Kidney (tissue), 14 donors: ENCODE data around the gene MOGAT3. TPM values are rescaled to one million over a fixed set of nuclear protein-coding genes. Genes with fewer than 3 reads are reported as not detected.

ENCODE experiments used
- DNase-seq, 5 donors: peaks; one replicate each; pipeline ENCODE4 v3.0.0-alpha.2; 2013 to 2020
- FAIRE-seq: peaks from 2 replicates; lab custom pipeline; 2012; peaks lifted over from hg19 to GRCh38; lab: Jason Lieb, UNC
- H3K27ac ChIP-seq, 2 donors: one replicate each; pipeline ENCODE4 v1.7.0; 2013; ENCODE audit warnings: low read depth in 2 of 2, low read length in 2 of 2, inconsistent platforms in 1 of 2
- H3K27me3 ChIP-seq: one replicate; pipeline ENCODE4 v1.7.1; 2013; ENCODE audit warnings: low read length, inconsistent platforms; ENCODE audit not compliant: control insufficient read depth, insufficient read depth
- H3K36me3 ChIP-seq, 3 donors: one replicate each; pipeline versions ENCODE4 v1.7.0 to v1.7.1; 2013; ENCODE audit warnings: low read length in 3 of 3, control low read depth in 1 of 3, inconsistent platforms in 1 of 3; ENCODE audit not compliant: insufficient read depth in 3 of 3, control insufficient read depth in 2 of 3
- H3K4me1 ChIP-seq, 3 donors: one replicate each; pipeline versions ENCODE4 v1.7.0 to v1.7.1; 2013; ENCODE audit warnings: low read length in 3 of 3, inconsistent platforms in 1 of 3, low read depth in 1 of 3; ENCODE audit not compliant: control insufficient read depth in 2 of 3, insufficient read depth in 2 of 3
- H3K4me3 ChIP-seq, 3 donors: one replicate each; pipeline versions ENCODE4 v1.7.0 to v1.8.1; 2013; ENCODE audit warnings: low read length in 3 of 3, control low read depth in 1 of 3, inconsistent platforms in 1 of 3
- H3K9ac ChIP-seq, 3 donors: one replicate each; pipeline versions ENCODE4 v1.7.0 to v1.7.1; 2013; ENCODE audit warnings: low read length in 3 of 3, control low read depth in 1 of 3, inconsistent platforms in 1 of 3
- H3K9me3 ChIP-seq, 3 donors: one replicate each; pipeline versions ENCODE4 v1.7.0 to v1.7.1; 2013; ENCODE audit warnings: low read length in 3 of 3, control low read depth in 1 of 3, inconsistent platforms in 1 of 3; ENCODE audit not compliant: control insufficient read depth in 2 of 3, insufficient read depth in 1 of 3
- intact Hi-C: fragments of 100-400 bp; cut with DNase I; formaldehyde crosslinking; loops from one replicate; pipeline ENCODE4 v1.11.1; 2022
- polyA plus RNA-seq: library from polyadenylated mRNA; stranded (reverse); fragments of 350-450 nt; fragmentation: Illumina TruSeq; extraction: RNeasy Lipid Tissue Mini Kit (QIAGEN cat#74804); gene quantifications from one replicate; pipeline ENCODE4 v1.2.3, GENCODE V29; 2014; ENCODE audit warnings: low read depth, low replicate concordance; ENCODE audit not compliant: insufficient read depth
- total RNA-seq: library from RNA; stranded (reverse); fragmentation: NEBNext Ultra II Directional; extraction: Animal tissue kit (Norgen Biotek cat#: 25700); gene quantifications from one replicate; pipeline ENCODE4 v1.2.1, GENCODE V29; 2021
- TF ChIP-seq, protein P1 (sequence below): IDR thresholded peaks from 3 replicates; pipeline ENCODE4 v1.5.1; 2012; ENCODE audit warnings: mild to moderate bottlenecking, moderate library complexity, borderline replicate concordance; ENCODE audit not compliant: insufficient read depth; ENCODE audit errors: extremely low read depth
- donor health status: control.
- donor health status: control.
- donor health status: control.
- donor health status: control.
- donor health status: control.
- donor health status: DM: yes; HTN: yes; CAD: no.
- donor health status: Normal renal cell carcinoma (clear cell type).

The MOGAT3 gene
- total and polyA plus RNA-seq, 2 donors from 2014 or later = 0.25 to 0.37 TPM

DNA sequence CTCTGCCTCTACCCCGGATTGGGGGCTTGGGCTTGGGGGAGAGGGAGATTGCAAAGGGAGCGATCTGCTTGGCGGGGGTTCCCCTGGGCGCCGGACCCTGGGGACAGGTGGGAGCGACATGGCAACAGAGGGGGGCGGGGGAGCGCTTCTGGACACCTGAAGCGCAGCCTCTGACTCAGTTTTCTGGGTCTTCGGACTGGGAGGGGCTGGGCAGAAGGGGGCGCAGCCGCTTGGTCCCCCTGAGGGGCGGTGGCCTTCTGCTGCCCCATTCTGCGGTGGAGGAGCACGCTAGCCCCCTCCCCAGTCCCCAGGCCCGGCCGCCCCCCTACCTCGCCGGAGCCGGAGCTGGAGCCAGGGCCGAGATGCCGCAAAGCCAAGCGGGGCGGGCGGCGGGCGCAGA, 21.1 kb downstream of the MOGAT3 start:
- Histone ChIP-seq H3K4me3 (no peak overlapping the region), H3K27ac (no peak overlapping the region), H3K27me3 (peaks cover 36% of the 10 kb centered on the region), H3K4me1 (no peaks in the 10 kb centered on the region), H3K9me3 (no peaks in the 10 kb centered on the region), H3K36me3 (no peaks in the 10 kb centered on the region), H3K9ac (no peak overlapping the region)
- TF ChIP-seq, protein P1, sequence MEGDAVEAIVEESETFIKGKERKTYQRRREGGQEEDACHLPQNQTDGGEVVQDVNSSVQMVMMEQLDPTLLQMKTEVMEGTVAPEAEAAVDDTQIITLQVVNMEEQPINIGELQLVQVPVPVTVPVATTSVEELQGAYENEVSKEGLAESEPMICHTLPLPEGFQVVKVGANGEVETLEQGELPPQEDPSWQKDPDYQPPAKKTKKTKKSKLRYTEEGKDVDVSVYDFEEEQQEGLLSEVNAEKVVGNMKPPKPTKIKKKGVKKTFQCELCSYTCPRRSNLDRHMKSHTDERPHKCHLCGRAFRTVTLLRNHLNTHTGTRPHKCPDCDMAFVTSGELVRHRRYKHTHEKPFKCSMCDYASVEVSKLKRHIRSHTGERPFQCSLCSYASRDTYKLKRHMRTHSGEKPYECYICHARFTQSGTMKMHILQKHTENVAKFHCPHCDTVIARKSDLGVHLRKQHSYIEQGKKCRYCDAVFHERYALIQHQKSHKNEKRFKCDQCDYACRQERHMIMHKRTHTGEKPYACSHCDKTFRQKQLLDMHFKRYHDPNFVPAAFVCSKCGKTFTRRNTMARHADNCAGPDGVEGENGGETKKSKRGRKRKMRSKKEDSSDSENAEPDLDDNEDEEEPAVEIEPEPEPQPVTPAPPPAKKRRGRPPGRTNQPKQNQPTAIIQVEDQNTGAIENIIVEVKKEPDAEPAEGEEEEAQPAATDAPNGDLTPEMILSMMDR = no peak
- DNase-seq (no peak), FAIRE-seq (no peak)
- intact Hi-C loops = no loop called here

DNA sequence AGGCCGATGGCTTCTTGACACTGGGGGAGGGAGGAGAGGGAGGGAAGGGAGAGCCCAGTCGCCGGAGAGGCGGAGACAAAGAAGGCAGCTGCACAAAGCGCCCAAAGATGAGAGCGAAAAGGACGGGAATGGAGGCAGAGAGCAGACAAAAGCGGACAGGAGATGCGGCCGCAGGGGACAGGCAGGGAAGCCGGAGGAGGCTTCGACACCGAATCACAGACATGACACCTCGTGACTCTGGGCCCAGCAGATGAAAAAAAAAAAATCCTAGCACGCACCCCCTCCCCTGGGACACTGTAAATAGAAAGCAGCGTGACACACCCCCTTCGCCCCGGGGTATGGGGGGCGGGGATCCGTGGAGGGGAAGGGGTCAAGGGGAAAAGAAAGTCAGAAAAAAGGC, 21.7 kb downstream of the MOGAT3 start:
- DNase-seq (no peak), FAIRE-seq (no peak)
- no peaks in the 10 kb centered on the region for H3K9me3 ChIP-seq
- H3K4me1 ChIP-seq = no peaks in the 10 kb centered on the region
- H3K36me3 ChIP-seq = no peaks in the 10 kb centered on the region
- TF ChIP-seq, protein P1 = no peak
- intact Hi-C loops = no loop called here
- H3K4me3 ChIP-seq = no peak overlapping the region
- H3K9ac ChIP-seq = no peak overlapping the region
- peaks cover 41% of the 10 kb centered on the region for H3K27me3 ChIP-seq
- no peak overlapping the region for H3K27ac ChIP-seq

DNA sequence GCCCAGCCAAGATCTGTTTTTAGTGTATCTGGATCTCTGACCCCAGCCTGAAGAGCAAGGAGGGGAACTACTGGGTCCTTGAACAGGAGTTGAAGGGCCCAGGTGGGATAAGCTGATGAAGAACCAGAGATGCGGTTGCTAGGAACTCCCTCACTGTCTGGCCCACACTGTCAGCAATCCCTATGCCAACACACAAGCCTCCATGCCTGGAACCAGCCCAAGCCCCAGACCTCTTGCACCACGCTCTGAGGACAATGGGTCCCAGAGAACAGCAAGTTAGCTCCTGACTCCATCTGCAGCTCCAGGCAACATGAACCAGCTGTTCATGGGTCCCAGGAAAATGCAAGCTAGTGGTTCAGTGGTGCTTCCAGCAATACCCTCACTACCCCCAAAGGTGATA, 23.2 kb downstream of the MOGAT3 start:
- DNase-seq (no peak), FAIRE-seq (no peak)
- Histone ChIP-seq H3K27me3 (peaks cover 49% of the 10 kb centered on the region), H3K27ac (no peak overlapping the region), H3K9ac (no peak overlapping the region), H3K9me3 (no peaks in the 10 kb centered on the region), H3K4me1 (peaks cover 0 to 5% (median 0%) of the 10 kb centered on the region in 3 donors), H3K36me3 (no peaks in the 10 kb centered on the region), H3K4me3 (no peak overlapping the region)
- TF ChIP-seq, protein P1 = no peak
- intact Hi-C loops = no loop called here

DNA sequence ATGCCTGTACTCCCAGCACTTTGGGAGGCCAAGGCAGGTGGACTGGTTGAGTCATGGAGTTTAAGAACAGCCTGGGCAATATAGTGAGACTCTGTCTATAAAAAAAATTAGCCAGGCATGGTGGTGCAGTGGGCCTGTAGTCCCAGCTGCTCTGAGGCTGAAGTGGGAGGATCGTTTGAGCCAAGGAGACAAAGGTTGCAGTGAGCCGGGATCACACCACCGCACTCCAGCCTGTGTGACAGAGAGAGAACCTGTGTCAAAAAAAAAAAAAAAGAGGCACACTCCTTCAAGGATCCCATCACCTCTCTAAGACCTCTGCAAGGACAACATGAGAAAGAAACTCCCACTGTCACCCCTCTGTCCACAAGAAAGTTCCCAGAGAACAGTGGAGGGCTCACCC, 25.2 kb downstream of the MOGAT3 start:
- Histone ChIP-seq H3K9ac (no peak overlapping the region), H3K27me3 (peaks cover 59% of the 10 kb centered on the region), H3K36me3 (no peaks in the 10 kb centered on the region), H3K27ac (no peak overlapping the region), H3K9me3 (no peaks in the 10 kb centered on the region), H3K4me1 (peaks cover 0 to 8% (median 0%) of the 10 kb centered on the region in 3 donors), H3K4me3 (no peak overlapping the region)
- intact Hi-C loops = no loop called here
- TF ChIP-seq, protein P1 = no peak
- no peak for FAIRE-seq
- DNase-seq = no peak
